Measurements from ENCODE around the gene PSMB5.

The PSMB5 gene

DNA sequence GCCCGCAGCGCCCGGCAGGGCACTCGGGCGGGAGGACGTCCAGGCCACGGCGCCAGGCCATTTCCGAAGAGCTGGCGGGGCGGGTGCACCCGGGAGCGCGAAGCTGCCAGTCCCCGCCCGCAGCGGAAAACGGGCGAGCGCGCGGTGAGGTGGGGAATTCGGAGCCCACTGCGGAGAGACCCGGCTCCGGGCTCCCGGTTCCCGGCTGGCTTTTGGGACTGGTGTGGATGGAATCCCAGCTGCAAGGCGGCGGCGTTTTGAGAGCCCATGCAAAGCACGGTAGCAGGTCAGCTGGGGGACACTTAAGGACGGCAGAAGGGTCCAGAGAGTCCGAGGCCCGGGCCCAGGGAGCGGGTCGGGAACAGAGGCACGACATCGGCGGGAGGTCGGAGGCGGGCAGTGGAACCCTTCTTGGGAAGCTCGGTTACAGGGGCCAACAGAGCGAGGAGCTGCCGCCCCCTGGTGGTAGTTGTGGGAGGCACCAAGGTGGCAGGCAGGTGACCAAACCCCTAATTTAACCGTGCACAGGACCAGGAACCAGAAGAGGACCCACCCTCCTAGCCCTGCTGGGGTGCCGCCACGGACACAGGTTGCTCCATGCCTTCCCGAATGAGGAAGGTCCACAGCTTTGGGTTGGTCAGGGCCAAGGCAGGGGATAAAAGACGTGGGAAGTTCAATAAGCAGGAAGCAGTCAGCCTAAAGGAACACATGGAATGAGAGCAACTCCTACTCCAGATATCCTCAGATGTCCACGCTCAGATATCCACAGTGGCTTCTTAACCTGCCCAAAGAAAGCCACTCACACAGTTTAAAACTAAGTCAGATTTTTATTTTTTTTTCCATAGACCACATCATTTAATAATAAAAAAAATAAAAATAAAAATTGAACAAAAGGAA is 23.3 kb upstream of the PSMB5 start:
- peak overlapping the region; percentile 73 for H3K27ac ChIP-seq (ENCODE audit: extremely low read depth, low read depth, low read length)
- CTCF ChIA-PET: interaction anchor here (0.6 to 16.2 kb wide), 29 partner anchors 9 to 735 kb away, joined by 3 to 469 read pairs (median 4); partner anchors contain the start of genes AJUBA, CIROP and HAUS4
- H3K36me3 ChIP-seq (ENCODE audit: control insufficient read depth in 2 of 2, insufficient read depth in 1 of 2, low read length in 2 of 2): peaks cover 26 to 64% of the 10 kb centered on the region in 2 experiments
- POLR2A ChIA-PET: interaction anchor here (0.6 to 2.9 kb wide), 19 partner anchors 8 to 128 kb away, joined by 3 to 33 read pairs (median 9); partner anchors contain the start of genes ACIN1, AJUBA, C14orf119 and HAUS4
- H3K9me3 ChIP-seq (ENCODE audit: control insufficient read depth, insufficient read depth, low read depth, low read length): no peaks in the 10 kb centered on the region
- peaks cover 4% of the 10 kb centered on the region; the same call in 1 of the 2 replicates for H3K4me1 ChIP-seq (ENCODE audit: control insufficient read depth, insufficient read depth, low read length)
- peak overlapping the region; percentile 65 for H3K4me3 ChIP-seq (ENCODE audit: low read depth, low read length)
- TF ChIP-seq ZNF146 (tag by site-specific recombination; IDR thresholded peaks at IDR 0.05) (no peak), ZNF654 (tag by site-specific recombination; IDR thresholded peaks at IDR 0.05; ENCODE audit: low read depth) (peak; percentile 63), ZNF23 (tag by site-specific recombination; IDR thresholded peaks at IDR 0.05; ENCODE audit: borderline replicate concordance) (no peak), EGR2 (tag by site-specific recombination; IDR thresholded peaks at IDR 0.05; ENCODE audit: low read depth) (peak; percentile 47; the same call in 1 of the 2 replicates), ZEB2 (tag by site-specific recombination; IDR thresholded peaks at IDR 0.05) (peak; percentile 95), ZBTB48 (tag by site-specific recombination; IDR thresholded peaks at IDR 0.05) (peak; percentile 88; the same call in 1 of the 2 replicates), ZFP69B (tag by site-specific recombination; IDR thresholded peaks at IDR 0.05) (peak; percentile 71; the same call in 1 of the 2 replicates), ZNF561 (tag by site-specific recombination; IDR thresholded peaks at IDR 0.05; ENCODE audit: borderline replicate concordance) (peak; percentile 80; the same call in 1 of the 2 replicates), KLF8 (tag by site-specific recombination; IDR thresholded peaks at IDR 0.05) (peak; percentile 79), ZNF324 (tag by site-specific recombination; IDR thresholded peaks at IDR 0.05) (peak; percentile 82), ZIC2 (tag by site-specific recombination; IDR thresholded peaks at IDR 0.05) (peak; percentile 66; the same call in 1 of the 2 replicates), ZNF76 (tag by site-specific recombination; IDR thresholded peaks at IDR 0.05; ENCODE audit: borderline replicate concordance, low read depth) (peak; percentile 63; the same call in 1 of the 2 replicates), ZNF548 (tag by site-specific recombination; IDR thresholded peaks at IDR 0.05) (no peak), ZSCAN30 (tag by site-specific recombination; IDR thresholded peaks at IDR 0.05) (no peak), KLF10 (tag by site-specific recombination; IDR thresholded peaks at IDR 0.05) (peak; percentile 56), GLI4 (tag by site-specific recombination; IDR thresholded peaks at IDR 0.05) (no peak), ZNF501 (tag by site-specific recombination; IDR thresholded peaks at IDR 0.05) (peak; percentile 57), KLF9 (tag by site-specific recombination; IDR thresholded peaks at IDR 0.05; ENCODE audit: low read depth) (peak; percentile 40; the same call in 1 of the 2 replicates), SP2 (tag by site-specific recombination; IDR thresholded peaks at IDR 0.05) (peak; percentile 67), ZXDB (tag by site-specific recombination; IDR thresholded peaks at IDR 0.05) (peak; percentile 92), OSR2 (tag by site-specific recombination; IDR thresholded peaks at IDR 0.05) (peak; percentile 70)
- TF ChIP-seq, protein P1, sequence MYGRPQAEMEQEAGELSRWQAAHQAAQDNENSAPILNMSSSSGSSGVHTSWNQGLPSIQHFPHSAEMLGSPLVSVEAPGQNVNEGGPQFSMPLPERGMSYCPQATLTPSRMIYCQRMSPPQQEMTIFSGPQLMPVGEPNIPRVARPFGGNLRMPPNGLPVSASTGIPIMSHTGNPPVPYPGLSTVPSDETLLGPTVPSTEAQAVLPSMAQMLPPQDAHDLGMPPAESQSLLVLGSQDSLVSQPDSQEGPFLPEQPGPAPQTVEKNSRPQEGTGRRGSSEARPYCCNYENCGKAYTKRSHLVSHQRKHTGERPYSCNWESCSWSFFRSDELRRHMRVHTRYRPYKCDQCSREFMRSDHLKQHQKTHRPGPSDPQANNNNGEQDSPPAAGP (tag by site-specific recombination; IDR thresholded peaks at IDR 0.05): peak; percentile 83
- TF ChIP-seq, protein P2, sequence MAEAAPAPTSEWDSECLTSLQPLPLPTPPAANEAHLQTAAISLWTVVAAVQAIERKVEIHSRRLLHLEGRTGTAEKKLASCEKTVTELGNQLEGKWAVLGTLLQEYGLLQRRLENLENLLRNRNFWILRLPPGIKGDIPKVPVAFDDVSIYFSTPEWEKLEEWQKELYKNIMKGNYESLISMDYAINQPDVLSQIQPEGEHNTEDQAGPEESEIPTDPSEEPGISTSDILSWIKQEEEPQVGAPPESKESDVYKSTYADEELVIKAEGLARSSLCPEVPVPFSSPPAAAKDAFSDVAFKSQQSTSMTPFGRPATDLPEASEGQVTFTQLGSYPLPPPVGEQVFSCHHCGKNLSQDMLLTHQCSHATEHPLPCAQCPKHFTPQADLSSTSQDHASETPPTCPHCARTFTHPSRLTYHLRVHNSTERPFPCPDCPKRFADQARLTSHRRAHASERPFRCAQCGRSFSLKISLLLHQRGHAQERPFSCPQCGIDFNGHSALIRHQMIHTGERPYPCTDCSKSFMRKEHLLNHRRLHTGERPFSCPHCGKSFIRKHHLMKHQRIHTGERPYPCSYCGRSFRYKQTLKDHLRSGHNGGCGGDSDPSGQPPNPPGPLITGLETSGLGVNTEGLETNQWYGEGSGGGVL (tag by site-specific recombination; IDR thresholded peaks at IDR 0.05): peak; percentile 48
- TF ChIP-seq, protein P3, sequence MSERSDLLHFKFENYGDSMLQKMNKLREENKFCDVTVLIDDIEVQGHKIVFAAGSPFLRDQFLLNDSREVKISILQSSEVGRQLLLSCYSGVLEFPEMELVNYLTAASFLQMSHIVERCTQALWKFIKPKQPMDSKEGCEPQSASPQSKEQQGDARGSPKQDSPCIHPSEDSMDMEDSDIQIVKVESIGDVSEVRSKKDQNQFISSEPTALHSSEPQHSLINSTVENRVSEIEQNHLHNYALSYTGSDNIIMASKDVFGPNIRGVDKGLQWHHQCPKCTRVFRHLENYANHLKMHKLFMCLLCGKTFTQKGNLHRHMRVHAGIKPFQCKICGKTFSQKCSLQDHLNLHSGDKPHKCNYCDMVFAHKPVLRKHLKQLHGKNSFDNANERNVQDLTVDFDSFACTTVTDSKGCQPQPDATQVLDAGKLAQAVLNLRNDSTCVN (tag by site-specific recombination; optimal IDR thresholded peaks at IDR 0.05): peak; percentile 88
- TF ChIP-seq, protein P4, sequence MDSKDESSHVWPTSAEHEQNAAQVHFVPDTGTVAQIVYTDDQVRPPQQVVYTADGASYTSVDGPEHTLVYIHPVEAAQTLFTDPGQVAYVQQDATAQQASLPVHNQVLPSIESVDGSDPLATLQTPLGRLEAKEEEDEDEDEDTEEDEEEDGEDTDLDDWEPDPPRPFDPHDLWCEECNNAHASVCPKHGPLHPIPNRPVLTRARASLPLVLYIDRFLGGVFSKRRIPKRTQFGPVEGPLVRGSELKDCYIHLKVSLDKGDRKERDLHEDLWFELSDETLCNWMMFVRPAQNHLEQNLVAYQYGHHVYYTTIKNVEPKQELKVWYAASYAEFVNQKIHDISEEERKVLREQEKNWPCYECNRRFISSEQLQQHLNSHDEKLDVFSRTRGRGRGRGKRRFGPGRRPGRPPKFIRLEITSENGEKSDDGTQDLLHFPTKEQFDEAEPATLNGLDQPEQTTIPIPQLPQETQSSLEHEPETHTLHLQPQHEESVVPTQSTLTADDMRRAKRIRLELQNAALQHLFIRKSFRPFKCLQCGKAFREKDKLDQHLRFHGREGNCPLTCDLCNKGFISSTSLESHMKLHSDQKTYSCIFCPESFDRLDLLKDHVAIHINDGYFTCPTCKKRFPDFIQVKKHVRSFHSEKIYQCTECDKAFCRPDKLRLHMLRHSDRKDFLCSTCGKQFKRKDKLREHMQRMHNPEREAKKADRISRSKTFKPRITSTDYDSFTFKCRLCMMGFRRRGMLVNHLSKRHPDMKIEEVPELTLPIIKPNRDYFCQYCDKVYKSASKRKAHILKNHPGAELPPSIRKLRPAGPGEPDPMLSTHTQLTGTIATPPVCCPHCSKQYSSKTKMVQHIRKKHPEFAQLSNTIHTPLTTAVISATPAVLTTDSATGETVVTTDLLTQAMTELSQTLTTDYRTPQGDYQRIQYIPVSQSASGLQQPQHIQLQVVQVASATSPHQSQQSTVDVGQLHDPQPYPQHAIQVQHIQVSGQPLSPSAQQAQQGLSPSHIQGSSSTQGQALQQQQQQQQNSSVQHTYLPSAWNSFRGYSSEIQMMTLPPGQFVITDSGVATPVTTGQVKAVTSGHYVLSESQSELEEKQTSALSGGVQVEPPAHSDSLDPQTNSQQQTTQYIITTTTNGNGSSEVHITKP (tag by site-specific recombination; IDR thresholded peaks at IDR 0.05): peak; percentile 82
- TF ChIP-seq, protein P5, sequence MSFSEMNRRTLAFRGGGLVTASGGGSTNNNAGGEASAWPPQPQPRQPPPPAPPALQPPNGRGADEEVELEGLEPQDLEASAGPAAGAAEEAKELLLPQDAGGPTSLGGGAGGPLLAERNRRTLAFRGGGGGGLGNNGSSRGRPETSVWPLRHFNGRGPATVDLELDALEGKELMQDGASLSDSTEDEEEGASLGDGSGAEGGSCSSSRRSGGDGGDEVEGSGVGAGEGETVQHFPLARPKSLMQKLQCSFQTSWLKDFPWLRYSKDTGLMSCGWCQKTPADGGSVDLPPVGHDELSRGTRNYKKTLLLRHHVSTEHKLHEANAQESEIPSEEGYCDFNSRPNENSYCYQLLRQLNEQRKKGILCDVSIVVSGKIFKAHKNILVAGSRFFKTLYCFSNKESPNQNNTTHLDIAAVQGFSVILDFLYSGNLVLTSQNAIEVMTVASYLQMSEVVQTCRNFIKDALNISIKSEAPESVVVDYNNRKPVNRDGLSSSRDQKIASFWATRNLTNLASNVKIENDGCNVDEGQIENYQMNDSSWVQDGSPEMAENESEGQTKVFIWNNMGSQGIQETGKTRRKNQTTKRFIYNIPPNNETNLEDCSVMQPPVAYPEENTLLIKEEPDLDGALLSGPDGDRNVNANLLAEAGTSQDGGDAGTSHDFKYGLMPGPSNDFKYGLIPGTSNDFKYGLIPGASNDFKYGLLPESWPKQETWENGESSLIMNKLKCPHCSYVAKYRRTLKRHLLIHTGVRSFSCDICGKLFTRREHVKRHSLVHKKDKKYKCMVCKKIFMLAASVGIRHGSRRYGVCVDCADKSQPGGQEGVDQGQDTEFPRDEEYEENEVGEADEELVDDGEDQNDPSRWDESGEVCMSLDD (tag by site-specific recombination; IDR thresholded peaks at IDR 0.05): peak; percentile 65

All from HEK293 (cell line).